GM12878 (cell line): ENCODE results near the gene MND1. TPM values are rescaled to one million over a fixed set of nuclear protein-coding genes. Genes with fewer than 3 reads are reported as not detected.
A peak's percentile ranks its signal among the peaks of the same experiment; 100 is the strongest.

Experiments used
- ATF2 ChIP-seq: IDR thresholded peaks from 2 replicates; pipeline ENCODE4 v1.6.1; 2012; ENCODE audit warnings: low read length, inconsistent platforms
- ETV6 ChIP-seq, 2 experiments: fragments of 450-650 bp in 1 of 2; IDR thresholded peaks in 1 of 2; conservative IDR thresholded peaks in 1 of 2; 2 replicates each; pipeline ENCODE4 v1.6.1; 2014; ENCODE audit warnings: antibody characterized with exemption in 1 of 2, borderline replicate concordance in 1 of 2, low read depth in 1 of 2, mild to moderate bottlenecking in 1 of 2, moderate library complexity in 1 of 2
- FOS ChIP-seq: IDR thresholded peaks from 3 replicates; pipeline ENCODE4 v1.6.1; 2011; ENCODE audit warnings: borderline replicate concordance; ENCODE audit not compliant: insufficient read length; ENCODE audit errors: extremely low read depth
- IRF5 ChIP-seq: fragments of 450-650 bp; IDR thresholded peaks from 2 replicates; pipeline ENCODE4 v1.6.1; 2017; ENCODE audit warnings: borderline replicate concordance
- LARP7 ChIP-seq: fragments of 450-650 bp; IDR thresholded peaks from 2 replicates; pipeline ENCODE4 v1.6.1; 2017; ENCODE audit warnings: mild to moderate bottlenecking
- NFIC ChIP-seq: IDR thresholded peaks from 2 replicates; pipeline ENCODE4 v1.6.1; 2012; ENCODE audit warnings: low read depth, mild to moderate bottlenecking, inconsistent platforms, low read length, moderate library complexity
- NFYA ChIP-seq: IDR thresholded peaks from 2 replicates; pipeline ENCODE4 v1.6.1; 2011; ENCODE audit warnings: low read depth, mild to moderate bottlenecking, low read length, improper control_type of control experiment, borderline replicate concordance
- POLR2AphosphoS2 ChIP-seq: IDR thresholded peaks from 2 replicates; pipeline ENCODE4 v1.6.1; 2011; ENCODE audit warnings: low read depth, mild to moderate bottlenecking, low read length, improper control_type of control experiment, moderate library complexity
- PRDM15 ChIP-seq: fragments of 450-650 bp; formaldehyde crosslinking; IDR thresholded peaks from 2 replicates; pipeline ENCODE4 v1.4.0; 2020; ENCODE audit warnings: mild to moderate bottlenecking, moderate library complexity
- REST ChIP-seq: IDR thresholded peaks from 2 replicates; pipeline ENCODE4 v1.6.1; 2012; ENCODE audit warnings: mild to moderate bottlenecking, low read depth, low read length
- SP1 ChIP-seq: IDR thresholded peaks from one replicate; pipeline ENCODE4 v1.6.1; 2011; ENCODE audit warnings: low read depth, low read length
- SPI1 ChIP-seq: IDR thresholded peaks from 2 replicates; pipeline ENCODE4 v1.6.1; 2011; ENCODE audit warnings: low read depth, mild to moderate bottlenecking, low read length, moderate library complexity, borderline replicate concordance; ENCODE audit not compliant: insufficient read depth
- TCF12 ChIP-seq: IDR thresholded peaks from 2 replicates; pipeline ENCODE4 v1.6.1; 2011; ENCODE audit warnings: low read depth, mild to moderate bottlenecking, low read length
- ZBTB40 ChIP-seq: fragments of 450-650 bp; IDR thresholded peaks from 2 replicates; pipeline ENCODE4 v1.6.1; 2016; ENCODE audit warnings: mild to moderate bottlenecking, moderate library complexity, borderline replicate concordance
- ZNF384 ChIP-seq: IDR thresholded peaks from 2 replicates; pipeline ENCODE4 v1.6.1; 2012; ENCODE audit warnings: low read depth, mild to moderate bottlenecking, low read length, improper control_type of control experiment, borderline replicate concordance
- polyA plus RNA-seq, 11 experiments: library from polyadenylated mRNA; depleted of rRNA in 4 of 11; unstranded in 6 of 11; stranded (reverse) in 5 of 11; fragments of >200 nt; fragmentation: Nextera tagmentation in 4 of 11; fragmentation: Illumina TruSeq in 1 of 11; extraction: Ambion mirVana in 4 of 11; extraction: Trizol in 1 of 11; gene quantifications; 1 replicate in 1 of 11; 2 replicates in 10 of 11; pipeline versions ENCODE4 v1.2.1 to v1.2.3, GENCODE V29; 2011 to 2016; ENCODE audit warnings: inconsistent platforms in 2 of 11, missing spikeins in 2 of 11, low read depth in 1 of 11
- total RNA-seq, 4 experiments: library from RNA; depleted of rRNA in 3 of 4; stranded (reverse); fragments of >200 nt in 3 of 4; fragmentation: Illumina TruSeq in 1 of 4; extraction: Trizol in 1 of 4; gene quantifications; 2 replicates each; pipeline versions ENCODE4 v1.2.1 to v1.2.3, GENCODE V29; 2013 to 2021

MND1 gene
- total and polyA plus RNA-seq, 10 of the 15 experiments (the other 5 are each of a cell fraction or from before 2014, with no cell fraction given), result 17.7 to 58.1 (median 47.3) TPM

- TF ChIP-seq REST (no peak), ZNF384 (peak; percentile 56; the same call in 1 of the 2 replicates), NFIC (0 out of 2 replicates have a peak, but pooled peaks have one; percentile 13), ETV6 (conservative IDR thresholded peaks at IDR 0.05 in 1 of 2, IDR thresholded peaks at IDR 0.05 in 1 of 2; ENCODE audit: borderline replicate concordance in 1 of 2, low read depth in 1 of 2) (peak in 1 of 2 experiments; percentile 27; a peak in 1 of 4 replicates), IRF5 (no peak), LARP7 (no peak), SPI1 (peak; percentile 59; the same call in 1 of the 2 replicates), ZBTB40 (no peak), SP1 (no peak), NFYA (no peak), FOS (no peak), ATF2 (0 out of 2 replicates have a peak, but pooled peaks have one; percentile 16), PRDM15 (CRISPR knock-in tag) (no peak), POLR2AphosphoS2 (no peak), TCF12 (no peak)
These were observed 96.0 kb downstream of the MND1 start (continued) for GRCh38 chr4:153440475-153440874.
